ENCODE measurements around the gene ADH7.
"Not testable (repeated sequence)": the region's sequence is repeated elsewhere in the genome, so short reads cannot be mapped to it uniquely, and the experiment has no call there.

- TF ChIP-seq EZH2 (IDR thresholded peaks at IDR 0.05; ENCODE audit: borderline replicate concordance, low read length), result not testable (repeated sequence)
- TF ChIP-seq, protein P1, sequence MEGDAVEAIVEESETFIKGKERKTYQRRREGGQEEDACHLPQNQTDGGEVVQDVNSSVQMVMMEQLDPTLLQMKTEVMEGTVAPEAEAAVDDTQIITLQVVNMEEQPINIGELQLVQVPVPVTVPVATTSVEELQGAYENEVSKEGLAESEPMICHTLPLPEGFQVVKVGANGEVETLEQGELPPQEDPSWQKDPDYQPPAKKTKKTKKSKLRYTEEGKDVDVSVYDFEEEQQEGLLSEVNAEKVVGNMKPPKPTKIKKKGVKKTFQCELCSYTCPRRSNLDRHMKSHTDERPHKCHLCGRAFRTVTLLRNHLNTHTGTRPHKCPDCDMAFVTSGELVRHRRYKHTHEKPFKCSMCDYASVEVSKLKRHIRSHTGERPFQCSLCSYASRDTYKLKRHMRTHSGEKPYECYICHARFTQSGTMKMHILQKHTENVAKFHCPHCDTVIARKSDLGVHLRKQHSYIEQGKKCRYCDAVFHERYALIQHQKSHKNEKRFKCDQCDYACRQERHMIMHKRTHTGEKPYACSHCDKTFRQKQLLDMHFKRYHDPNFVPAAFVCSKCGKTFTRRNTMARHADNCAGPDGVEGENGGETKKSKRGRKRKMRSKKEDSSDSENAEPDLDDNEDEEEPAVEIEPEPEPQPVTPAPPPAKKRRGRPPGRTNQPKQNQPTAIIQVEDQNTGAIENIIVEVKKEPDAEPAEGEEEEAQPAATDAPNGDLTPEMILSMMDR (IDR thresholded peaks at IDR 0.05; ENCODE audit: low read length), result peak; percentile 19; the same call in 1 of the 2 replicates
Measured at GRCh38 chr4:99377341-99377740, 57.8 kb downstream of the ADH7 start.
